ENCODE results near the gene SH3BP1.

- TF ChIP-seq CTCF (IDR thresholded peaks at IDR 0.05) (no peak), POLR2A (IDR thresholded peaks at IDR 0.05) (no peak), POLR2AphosphoS5 (IDR thresholded peaks at IDR 0.05) (no peak), EP300 (IDR thresholded peaks at IDR 0.05) (no peak)
These were observed 28.9 kb upstream of the SH3BP1 start for GRCh38 chr22:37610480-37611129.

Data from stomach (tissue), 4 donors.